ENCODE measurements around the gene SEMA5A.

The SEMA5A gene

GRCh38 chr5:9233035-9233434, 312.8 kb downstream of the SEMA5A start:
- no peaks in the 10 kb centered on the region for H3K27me3 ChIP-seq
- H3K9me3 ChIP-seq: no peaks in the 10 kb centered on the region
- TF ChIP-seq, protein P1, sequence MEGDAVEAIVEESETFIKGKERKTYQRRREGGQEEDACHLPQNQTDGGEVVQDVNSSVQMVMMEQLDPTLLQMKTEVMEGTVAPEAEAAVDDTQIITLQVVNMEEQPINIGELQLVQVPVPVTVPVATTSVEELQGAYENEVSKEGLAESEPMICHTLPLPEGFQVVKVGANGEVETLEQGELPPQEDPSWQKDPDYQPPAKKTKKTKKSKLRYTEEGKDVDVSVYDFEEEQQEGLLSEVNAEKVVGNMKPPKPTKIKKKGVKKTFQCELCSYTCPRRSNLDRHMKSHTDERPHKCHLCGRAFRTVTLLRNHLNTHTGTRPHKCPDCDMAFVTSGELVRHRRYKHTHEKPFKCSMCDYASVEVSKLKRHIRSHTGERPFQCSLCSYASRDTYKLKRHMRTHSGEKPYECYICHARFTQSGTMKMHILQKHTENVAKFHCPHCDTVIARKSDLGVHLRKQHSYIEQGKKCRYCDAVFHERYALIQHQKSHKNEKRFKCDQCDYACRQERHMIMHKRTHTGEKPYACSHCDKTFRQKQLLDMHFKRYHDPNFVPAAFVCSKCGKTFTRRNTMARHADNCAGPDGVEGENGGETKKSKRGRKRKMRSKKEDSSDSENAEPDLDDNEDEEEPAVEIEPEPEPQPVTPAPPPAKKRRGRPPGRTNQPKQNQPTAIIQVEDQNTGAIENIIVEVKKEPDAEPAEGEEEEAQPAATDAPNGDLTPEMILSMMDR (IDR thresholded peaks at IDR 0.05): no peak
- no peaks in the 10 kb centered on the region for H3K4me1 ChIP-seq (ENCODE audit: control insufficient read depth in 1 of 2, insufficient read depth in 1 of 2, low read depth in 1 of 2, low read length in 1 of 2)
- H3K36me3 ChIP-seq: no peaks in the 10 kb centered on the region
- no peak overlapping the region for H3K27ac ChIP-seq
- no peak overlapping the region for H3K4me3 ChIP-seq (ENCODE audit: low read depth in 1 of 2, low read length in 1 of 2)

DNA sequence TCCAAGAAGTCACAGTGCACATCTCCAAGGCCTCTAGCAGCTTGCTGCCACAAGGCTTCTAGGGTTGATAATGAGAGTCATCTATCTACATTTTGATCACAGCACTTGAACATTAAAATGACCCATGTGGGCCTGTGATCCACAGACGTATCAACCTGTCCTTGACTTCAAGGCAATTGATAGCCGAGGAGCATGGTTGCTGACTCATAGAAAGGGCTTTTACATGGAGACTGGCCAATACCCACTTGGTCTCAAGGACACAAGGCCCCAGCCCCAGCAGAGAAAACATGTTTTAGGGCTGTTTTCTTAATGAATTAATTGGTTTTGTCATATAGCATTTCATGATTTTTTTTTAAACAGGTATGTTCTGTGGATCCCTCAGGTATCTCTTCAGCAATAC, 314.0 kb downstream of the SEMA5A start:
- Histone ChIP-seq H3K4me1 (ENCODE audit: control insufficient read depth in 1 of 2, insufficient read depth in 1 of 2, low read depth in 1 of 2, low read length in 1 of 2) (no peaks in the 10 kb centered on the region), H3K4me3 (ENCODE audit: low read depth in 1 of 2, low read length in 1 of 2) (no peak overlapping the region), H3K27ac (no peak overlapping the region), H3K27me3 (no peaks in the 10 kb centered on the region), H3K36me3 (no peaks in the 10 kb centered on the region), H3K9me3 (no peaks in the 10 kb centered on the region)
- TF ChIP-seq, protein P1 (IDR thresholded peaks at IDR 0.05): no peak

GRCh38 chr5:9230355-9230754, 315.5 kb downstream of the SEMA5A start:
- Histone ChIP-seq H3K27me3 (no peaks in the 10 kb centered on the region), H3K27ac (no peak overlapping the region), H3K36me3 (no peaks in the 10 kb centered on the region), H3K4me1 (ENCODE audit: control insufficient read depth in 1 of 2, insufficient read depth in 1 of 2, low read depth in 1 of 2, low read length in 1 of 2) (no peaks in the 10 kb centered on the region), H3K4me3 (ENCODE audit: low read depth in 1 of 2, low read length in 1 of 2) (no peak overlapping the region), H3K9me3 (no peaks in the 10 kb centered on the region)
- TF ChIP-seq, protein P1 (IDR thresholded peaks at IDR 0.05): no peak

DNA sequence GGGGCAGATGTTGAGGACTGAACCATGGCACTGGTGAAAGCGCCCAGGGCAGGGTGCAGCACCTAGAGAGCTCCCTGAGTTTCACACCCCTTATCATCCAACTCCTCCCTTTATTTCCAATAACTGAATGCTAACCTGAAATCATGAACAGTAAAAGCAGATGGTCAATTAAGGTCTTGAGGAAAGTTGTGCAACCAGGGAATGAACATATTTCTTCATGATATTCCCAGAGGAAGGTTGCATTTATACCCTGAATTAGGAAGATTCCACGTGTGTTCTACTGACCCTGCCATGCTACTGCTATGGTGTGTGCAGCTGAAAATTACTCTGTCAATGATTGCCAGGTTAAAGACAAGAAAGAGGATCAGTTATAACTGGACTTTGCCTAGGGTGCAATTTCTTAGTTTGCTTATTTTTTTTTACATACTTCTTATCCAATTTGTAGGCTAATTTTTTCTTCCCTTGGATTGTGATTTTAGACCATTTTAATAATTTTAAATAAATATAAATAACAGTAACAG, 319.8 kb downstream of the SEMA5A start:
- Histone ChIP-seq H3K36me3 (no peaks in the 10 kb centered on the region), H3K4me3 (ENCODE audit: low read depth in 1 of 2, low read length in 1 of 2) (no peak overlapping the region), H3K4me1 (ENCODE audit: control insufficient read depth in 1 of 2, insufficient read depth in 1 of 2, low read depth in 1 of 2, low read length in 1 of 2) (no peaks in the 10 kb centered on the region), H3K27me3 (no peaks in the 10 kb centered on the region), H3K27ac (no peak overlapping the region), H3K9me3 (no peaks in the 10 kb centered on the region)
- TF ChIP-seq, protein P1 (IDR thresholded peaks at IDR 0.05): no peak

- H3K9me3 ChIP-seq: no peaks in the 10 kb centered on the region
- H3K27ac ChIP-seq: no peak overlapping the region
- no peak overlapping the region for H3K4me3 ChIP-seq (ENCODE audit: low read depth in 1 of 2, low read length in 1 of 2)
- no peaks in the 10 kb centered on the region for H3K36me3 ChIP-seq
- no peaks in the 10 kb centered on the region for H3K4me1 ChIP-seq (ENCODE audit: control insufficient read depth in 1 of 2, insufficient read depth in 1 of 2, low read depth in 1 of 2, low read length in 1 of 2)
- TF ChIP-seq, protein P1 (IDR thresholded peaks at IDR 0.05): no peak
- H3K27me3 ChIP-seq: no peaks in the 10 kb centered on the region
Measured at GRCh38 chr5:9222054-9222976, 323.6 kb downstream of the SEMA5A start.

Measured in neutrophil (primary cell).